Heart left ventricle (tissue), 13 donors: ENCODE measurements around the gene BMERB1.

Experiments
- POLR2A ChIP-seq, 2 donors: fragments of 450-650 bp; IDR thresholded peaks; one replicate each; pipeline ENCODE4 v1.6.1; 2017; ENCODE audit warnings: antibody characterized with exemption in 2 of 2, mild to moderate bottlenecking in 2 of 2, moderate library complexity in 2 of 2
- TF ChIP-seq, protein P1 (sequence below), 12 donors: fragments of 200-600 bp; sonication (generic) in 4 of 12; IDR thresholded peaks; one replicate each; pipeline versions ENCODE4 v1.5.0 to v1.8.0; 2018 to 2022; ENCODE audit warnings: antibody characterized with exemption in 12 of 12, mild to moderate bottlenecking in 5 of 12
- donor health status: ischemic (EF 13 %, LVEDD 7.1; RV severe dilation, severe dysfunction).
- donor health status: DM: no; HTN: yes; CAD: no.
- donor health status: DM: no; HTN: no; CAD: no.
- donor health status: ischemic (EF 25% LVEDD 6.9; RV normal size, moderate dysfunction).
- donor health status: ischemic (EF 25% LVEDD 5.7; RV mildly dilated, moderate dysfunction).
- donor health status: ischemic (EF 35%, LVEDD 5.7; RV mildly dilated, moderate dysfunction).
- donor health status: nonischemic (EF 11% LVEDD 7.7; RV severe dilation, severe dysfunction).
- donor health status: DM: yes; HTN: yes; CAD: no.
- donor health status: PGD.
- donor health status: ischemic (EF 29% LVEDD 5.4; RV normal size, mild dysfunction).
- donor health status: nonischemic (EF 23%, LVEDD 6.1; RV moderate dilation, normal function).

DNA sequence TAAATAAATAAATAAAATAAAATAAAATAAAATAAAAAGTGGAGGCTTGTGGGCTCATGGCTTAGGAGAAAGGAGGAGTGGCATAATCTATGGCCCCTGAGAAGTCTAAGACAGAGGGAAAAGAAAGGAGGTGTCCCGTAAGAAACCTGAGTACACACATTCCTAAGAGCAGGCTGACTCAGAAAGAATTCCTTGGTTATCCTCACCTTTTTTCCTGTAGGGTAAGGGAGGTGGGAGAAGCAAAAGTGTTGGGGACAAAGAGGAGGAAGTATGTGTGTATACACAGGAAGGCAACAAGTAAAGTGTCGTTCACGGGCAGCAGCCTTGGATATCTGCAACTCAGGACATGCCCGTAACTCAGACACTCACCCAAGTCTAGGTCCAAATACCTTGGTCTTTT, 179.3 kb downstream of the BMERB1 start:
- TF ChIP-seq, protein P1, sequence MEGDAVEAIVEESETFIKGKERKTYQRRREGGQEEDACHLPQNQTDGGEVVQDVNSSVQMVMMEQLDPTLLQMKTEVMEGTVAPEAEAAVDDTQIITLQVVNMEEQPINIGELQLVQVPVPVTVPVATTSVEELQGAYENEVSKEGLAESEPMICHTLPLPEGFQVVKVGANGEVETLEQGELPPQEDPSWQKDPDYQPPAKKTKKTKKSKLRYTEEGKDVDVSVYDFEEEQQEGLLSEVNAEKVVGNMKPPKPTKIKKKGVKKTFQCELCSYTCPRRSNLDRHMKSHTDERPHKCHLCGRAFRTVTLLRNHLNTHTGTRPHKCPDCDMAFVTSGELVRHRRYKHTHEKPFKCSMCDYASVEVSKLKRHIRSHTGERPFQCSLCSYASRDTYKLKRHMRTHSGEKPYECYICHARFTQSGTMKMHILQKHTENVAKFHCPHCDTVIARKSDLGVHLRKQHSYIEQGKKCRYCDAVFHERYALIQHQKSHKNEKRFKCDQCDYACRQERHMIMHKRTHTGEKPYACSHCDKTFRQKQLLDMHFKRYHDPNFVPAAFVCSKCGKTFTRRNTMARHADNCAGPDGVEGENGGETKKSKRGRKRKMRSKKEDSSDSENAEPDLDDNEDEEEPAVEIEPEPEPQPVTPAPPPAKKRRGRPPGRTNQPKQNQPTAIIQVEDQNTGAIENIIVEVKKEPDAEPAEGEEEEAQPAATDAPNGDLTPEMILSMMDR (IDR thresholded peaks at IDR 0.05), result no peak
- no peak for TF ChIP-seq POLR2A (IDR thresholded peaks at IDR 0.05)
